Ishikawa (cell line): ENCODE results near the gene APOC1.

ENCODE experiments used
- CEBPB ChIP-seq: IDR thresholded peaks from 2 replicates; pipeline ENCODE4 v1.6.1; 2012
- CREB1 ChIP-seq: IDR thresholded peaks from 2 replicates; pipeline ENCODE4 v1.6.1; 2012; ENCODE audit warnings: low read depth
- EGR1 ChIP-seq: IDR thresholded peaks from 2 replicates; pipeline ENCODE4 v1.6.1; 2012
- EP300 ChIP-seq: IDR thresholded peaks from 2 replicates; pipeline ENCODE4 v1.6.1; 2012; ENCODE audit warnings: borderline replicate concordance
- FOXM1 ChIP-seq: IDR thresholded peaks from 2 replicates; pipeline ENCODE4 v1.6.1; 2012; ENCODE audit warnings: low read depth, borderline replicate concordance
- NFIC ChIP-seq: IDR thresholded peaks from 2 replicates; pipeline ENCODE4 v1.6.1; 2012
- RAD21 ChIP-seq: IDR thresholded peaks from 2 replicates; pipeline ENCODE4 v1.6.1; 2012; ENCODE audit warnings: low read depth
- TAF1 ChIP-seq: IDR thresholded peaks from 2 replicates; pipeline ENCODE4 v1.6.1; 2012; ENCODE audit warnings: low read depth, mild to moderate bottlenecking
- TCF12 ChIP-seq: IDR thresholded peaks from 2 replicates; pipeline ENCODE4 v1.6.1; 2012; ENCODE audit warnings: low read depth
- TEAD4 ChIP-seq: IDR thresholded peaks from 2 replicates; pipeline ENCODE4 v1.6.1; 2012
- YY1 ChIP-seq: IDR thresholded peaks from 2 replicates; pipeline ENCODE4 v1.6.1; 2012; ENCODE audit warnings: low read depth
- ZBTB7A ChIP-seq: IDR thresholded peaks from 2 replicates; pipeline ENCODE4 v1.6.1; 2012; ENCODE audit warnings: low read depth
- TF ChIP-seq, protein P1 (sequence below): IDR thresholded peaks from 2 replicates; pipeline ENCODE4 v1.6.1; 2012; ENCODE audit warnings: low read depth, mild to moderate bottlenecking
- TF ChIP-seq, protein P2 (sequence below): IDR thresholded peaks from 2 replicates; pipeline ENCODE4 v1.6.1; 2012
- TF ChIP-seq, protein P3 (sequence below): IDR thresholded peaks from 2 replicates; pipeline ENCODE4 v1.6.1; 2012

The APOC1 gene

DNA sequence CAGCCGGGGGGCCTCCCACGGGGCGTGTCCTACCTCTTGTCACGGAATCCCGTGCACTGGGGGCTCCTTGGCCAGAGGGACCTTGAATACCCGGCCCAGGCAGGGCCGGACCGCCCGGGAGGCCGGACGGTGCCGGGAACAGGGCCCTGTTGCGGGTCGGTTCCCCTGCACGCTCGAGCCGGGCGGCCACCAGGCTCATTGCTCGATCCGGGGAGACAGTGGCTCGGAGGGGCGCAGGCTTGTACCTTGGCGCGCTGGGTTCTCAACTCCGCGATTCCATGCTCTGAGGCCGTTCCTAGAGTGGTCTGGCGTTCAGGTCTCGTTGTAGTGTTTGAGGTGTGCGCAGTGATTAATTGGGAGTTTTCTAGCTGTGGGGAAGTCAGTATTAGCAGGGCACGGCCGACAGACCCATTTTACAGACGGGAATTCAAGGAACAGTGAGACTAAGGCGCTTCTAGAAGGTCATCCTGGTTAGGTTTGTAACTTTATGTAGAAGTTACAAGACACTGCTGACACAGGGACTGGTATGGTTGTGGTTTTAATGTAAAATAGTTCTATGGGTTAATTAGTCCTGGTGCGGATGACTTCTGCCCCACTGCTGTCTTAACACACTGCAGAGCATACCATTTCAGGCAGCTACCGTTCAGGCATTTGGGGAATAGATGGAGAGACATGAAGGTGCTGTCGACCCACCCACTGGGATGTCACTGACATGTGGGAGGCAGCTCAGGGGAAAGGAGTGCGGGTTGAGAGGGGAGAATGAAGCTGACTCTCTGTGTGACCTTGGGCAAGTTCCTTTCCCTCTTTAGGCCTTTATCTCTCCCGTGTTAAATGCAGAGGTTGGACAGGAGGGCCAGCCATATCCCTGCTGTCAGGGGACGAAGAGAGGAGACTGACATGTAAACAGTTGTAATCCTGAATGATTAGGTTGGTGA lies 41.4 kb downstream of the APOC1 start:
- TF ChIP-seq, protein P1, sequence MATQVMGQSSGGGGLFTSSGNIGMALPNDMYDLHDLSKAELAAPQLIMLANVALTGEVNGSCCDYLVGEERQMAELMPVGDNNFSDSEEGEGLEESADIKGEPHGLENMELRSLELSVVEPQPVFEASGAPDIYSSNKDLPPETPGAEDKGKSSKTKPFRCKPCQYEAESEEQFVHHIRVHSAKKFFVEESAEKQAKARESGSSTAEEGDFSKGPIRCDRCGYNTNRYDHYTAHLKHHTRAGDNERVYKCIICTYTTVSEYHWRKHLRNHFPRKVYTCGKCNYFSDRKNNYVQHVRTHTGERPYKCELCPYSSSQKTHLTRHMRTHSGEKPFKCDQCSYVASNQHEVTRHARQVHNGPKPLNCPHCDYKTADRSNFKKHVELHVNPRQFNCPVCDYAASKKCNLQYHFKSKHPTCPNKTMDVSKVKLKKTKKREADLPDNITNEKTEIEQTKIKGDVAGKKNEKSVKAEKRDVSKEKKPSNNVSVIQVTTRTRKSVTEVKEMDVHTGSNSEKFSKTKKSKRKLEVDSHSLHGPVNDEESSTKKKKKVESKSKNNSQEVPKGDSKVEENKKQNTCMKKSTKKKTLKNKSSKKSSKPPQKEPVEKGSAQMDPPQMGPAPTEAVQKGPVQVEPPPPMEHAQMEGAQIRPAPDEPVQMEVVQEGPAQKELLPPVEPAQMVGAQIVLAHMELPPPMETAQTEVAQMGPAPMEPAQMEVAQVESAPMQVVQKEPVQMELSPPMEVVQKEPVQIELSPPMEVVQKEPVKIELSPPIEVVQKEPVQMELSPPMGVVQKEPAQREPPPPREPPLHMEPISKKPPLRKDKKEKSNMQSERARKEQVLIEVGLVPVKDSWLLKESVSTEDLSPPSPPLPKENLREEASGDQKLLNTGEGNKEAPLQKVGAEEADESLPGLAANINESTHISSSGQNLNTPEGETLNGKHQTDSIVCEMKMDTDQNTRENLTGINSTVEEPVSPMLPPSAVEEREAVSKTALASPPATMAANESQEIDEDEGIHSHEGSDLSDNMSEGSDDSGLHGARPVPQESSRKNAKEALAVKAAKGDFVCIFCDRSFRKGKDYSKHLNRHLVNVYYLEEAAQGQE: no peak
- TF ChIP-seq CREB1: no peak
- TF ChIP-seq ZBTB7A: no peak
- TF ChIP-seq TAF1: no peak
- TF ChIP-seq, protein P2, sequence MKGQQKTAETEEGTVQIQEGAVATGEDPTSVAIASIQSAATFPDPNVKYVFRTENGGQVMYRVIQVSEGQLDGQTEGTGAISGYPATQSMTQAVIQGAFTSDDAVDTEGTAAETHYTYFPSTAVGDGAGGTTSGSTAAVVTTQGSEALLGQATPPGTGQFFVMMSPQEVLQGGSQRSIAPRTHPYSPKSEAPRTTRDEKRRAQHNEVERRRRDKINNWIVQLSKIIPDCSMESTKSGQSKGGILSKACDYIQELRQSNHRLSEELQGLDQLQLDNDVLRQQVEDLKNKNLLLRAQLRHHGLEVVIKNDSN: no peak
- no peak for TF ChIP-seq FOXM1
- TF ChIP-seq CEBPB: no peak

DNA sequence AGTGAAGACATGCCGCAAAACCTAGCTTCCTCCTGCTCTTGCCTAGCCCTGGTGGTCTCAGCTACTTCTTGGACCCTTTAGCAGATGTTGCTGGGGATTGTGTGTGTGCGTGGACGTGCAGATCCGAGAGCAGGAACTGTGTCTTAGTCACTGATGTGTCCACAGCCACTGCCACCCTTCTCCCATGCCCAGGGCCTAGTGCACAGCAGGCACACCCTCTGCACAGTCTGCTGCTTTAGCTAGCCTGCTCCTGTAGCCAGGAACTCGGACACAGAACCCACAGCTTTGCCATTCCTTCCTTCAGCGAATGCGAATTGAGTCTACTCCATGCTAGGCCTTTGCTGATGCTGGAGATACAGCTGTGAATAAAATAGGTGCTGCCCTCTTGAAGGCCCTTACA lies 43.1 kb downstream of the APOC1 start:
- TF ChIP-seq TEAD4 (no peak), TAF1 (no peak)

DNA sequence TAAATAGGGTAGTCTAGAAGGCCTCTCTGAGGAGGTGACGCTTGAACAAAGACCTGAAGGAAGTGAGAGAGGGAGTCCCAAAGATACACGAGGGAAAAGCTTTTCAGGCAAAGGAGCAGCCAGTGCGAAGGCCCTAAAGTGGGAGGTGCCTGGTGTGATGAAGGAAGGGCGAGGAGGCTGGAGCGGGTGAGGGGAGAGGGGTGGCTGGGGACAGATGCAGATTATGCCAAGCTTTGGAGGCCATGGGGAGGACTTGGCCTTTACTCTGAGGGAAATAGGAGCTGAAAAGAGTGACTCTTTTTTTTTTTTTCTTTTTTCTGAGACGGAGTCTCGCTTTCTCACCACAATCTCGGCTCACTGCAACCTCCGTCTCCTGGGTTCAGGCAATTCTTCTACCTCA lies 43.7 kb downstream of the APOC1 start:
- TF ChIP-seq, protein P2: no peak
- TF ChIP-seq TAF1 (no peak), RAD21 (no peak), TCF12 (no peak), EGR1 (no peak)

DNA sequence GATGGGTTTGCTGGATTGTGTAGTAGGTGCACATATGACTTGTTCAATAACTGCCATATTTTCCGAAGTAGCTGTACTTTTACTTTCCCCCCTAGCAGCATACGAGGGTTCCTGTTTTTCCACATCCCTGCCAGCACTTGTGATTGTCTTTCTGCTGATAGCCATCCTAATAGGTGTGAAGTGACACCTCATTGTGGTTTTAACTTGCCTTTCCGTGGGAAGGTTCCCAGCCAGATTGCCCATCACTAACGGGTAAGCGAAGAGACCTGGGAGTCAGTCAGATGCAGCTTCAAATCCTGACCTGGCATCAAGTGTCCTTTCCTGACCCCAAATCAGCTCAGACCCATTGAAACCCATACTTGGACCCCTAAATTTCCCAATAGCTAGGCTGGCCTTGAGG lies 45.3 kb downstream of the APOC1 start:
- TF ChIP-seq TEAD4 (no peak), CEBPB (no peak), TAF1 (no peak), NFIC (no peak), YY1 (no peak), CREB1 (no peak), EGR1 (no peak), EP300 (no peak), ZBTB7A (no peak), RAD21 (no peak), FOXM1 (no peak), TCF12 (no peak)
- TF ChIP-seq, protein P1: no peak
- TF ChIP-seq, protein P2: no peak
- TF ChIP-seq, protein P3, sequence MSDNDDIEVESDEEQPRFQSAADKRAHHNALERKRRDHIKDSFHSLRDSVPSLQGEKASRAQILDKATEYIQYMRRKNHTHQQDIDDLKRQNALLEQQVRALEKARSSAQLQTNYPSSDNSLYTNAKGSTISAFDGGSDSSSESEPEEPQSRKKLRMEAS: no peak

DNA sequence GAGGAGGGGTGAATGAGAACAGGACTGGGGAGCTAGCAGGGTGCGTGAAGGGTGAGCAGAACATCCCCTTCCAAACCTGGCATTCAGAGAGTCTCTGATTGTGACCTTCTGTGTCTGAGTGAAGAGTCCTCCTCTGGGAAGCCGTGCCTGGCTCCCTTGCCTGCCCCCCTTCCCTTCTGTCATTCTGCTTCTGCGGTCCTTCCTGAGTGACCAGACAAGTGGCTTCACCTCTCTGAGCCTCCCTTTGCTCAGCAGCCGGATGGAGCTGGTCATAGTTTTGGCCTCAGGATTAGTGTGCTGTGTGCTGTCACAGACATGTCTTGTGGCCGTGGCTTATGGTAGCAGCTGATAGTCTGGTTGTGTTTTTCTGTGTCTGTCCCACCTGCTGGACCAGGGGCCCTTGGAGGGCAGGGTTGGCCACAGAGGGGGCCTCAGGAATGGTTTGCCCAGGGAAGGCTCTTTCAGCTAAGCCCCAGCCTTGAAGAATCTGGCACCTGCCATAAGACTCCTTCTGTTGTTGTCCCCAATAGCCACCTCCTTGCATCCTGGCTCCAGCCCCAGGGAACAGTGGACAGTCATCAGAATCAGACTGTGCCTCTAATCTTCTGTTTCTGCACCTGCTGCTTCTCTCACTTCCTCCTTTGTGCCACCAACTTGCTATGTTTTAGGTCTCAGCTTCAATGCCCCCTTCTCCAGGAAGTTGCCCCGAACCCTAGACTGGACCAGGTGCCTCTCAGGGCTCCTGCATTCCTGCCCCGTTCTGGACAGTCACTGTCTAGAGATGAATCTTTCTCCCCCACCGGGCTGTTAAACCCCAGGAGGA lies 46.7 kb downstream of the APOC1 start:
- TF ChIP-seq TEAD4: no peak
- no peak for TF ChIP-seq FOXM1
- TF ChIP-seq CEBPB: no peak
- TF ChIP-seq EP300: no peak

DNA sequence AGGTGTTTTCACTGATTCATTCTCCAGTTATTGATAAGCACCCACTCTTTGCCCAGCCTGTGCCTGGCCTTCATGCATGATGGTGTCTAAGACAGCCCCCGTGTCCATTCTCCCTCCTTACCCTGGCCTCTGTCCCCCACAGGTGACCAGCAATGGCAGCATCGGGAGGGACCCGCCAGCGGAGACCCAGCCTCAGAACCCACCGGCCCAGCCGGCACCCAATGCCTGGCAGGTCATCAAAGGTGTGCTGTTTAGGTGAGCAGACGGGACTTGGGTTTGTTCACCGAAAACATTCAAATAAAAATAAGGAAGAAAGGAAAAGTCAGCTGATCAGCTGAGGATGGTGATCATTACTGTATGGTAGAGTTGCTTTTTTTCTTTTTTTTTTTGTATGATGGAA lies 47.4 kb downstream of the APOC1 start:
- TF ChIP-seq, protein P2: no peak
- TF ChIP-seq, protein P3: no peak
- TF ChIP-seq ZBTB7A: no peak
- TF ChIP-seq, protein P1: no peak
- TF ChIP-seq TAF1: no peak
- no peak for TF ChIP-seq EGR1
- TF ChIP-seq NFIC: no peak
- TF ChIP-seq TEAD4: no peak
